ENCODE measurements around the gene IFIT2. TPM values are rescaled to one million over a fixed set of nuclear protein-coding genes. Genes with fewer than 3 reads are reported as not detected.
"Not testable (repeated sequence)": the region's sequence is repeated elsewhere in the genome, so short reads cannot be mapped to it uniquely, and the experiment has no call there.

The IFIT2 gene
- total and polyA plus RNA-seq, 3 experiments from 2014 or later, result 1.3 to 7.1 (median 1.5) TPM

DNA sequence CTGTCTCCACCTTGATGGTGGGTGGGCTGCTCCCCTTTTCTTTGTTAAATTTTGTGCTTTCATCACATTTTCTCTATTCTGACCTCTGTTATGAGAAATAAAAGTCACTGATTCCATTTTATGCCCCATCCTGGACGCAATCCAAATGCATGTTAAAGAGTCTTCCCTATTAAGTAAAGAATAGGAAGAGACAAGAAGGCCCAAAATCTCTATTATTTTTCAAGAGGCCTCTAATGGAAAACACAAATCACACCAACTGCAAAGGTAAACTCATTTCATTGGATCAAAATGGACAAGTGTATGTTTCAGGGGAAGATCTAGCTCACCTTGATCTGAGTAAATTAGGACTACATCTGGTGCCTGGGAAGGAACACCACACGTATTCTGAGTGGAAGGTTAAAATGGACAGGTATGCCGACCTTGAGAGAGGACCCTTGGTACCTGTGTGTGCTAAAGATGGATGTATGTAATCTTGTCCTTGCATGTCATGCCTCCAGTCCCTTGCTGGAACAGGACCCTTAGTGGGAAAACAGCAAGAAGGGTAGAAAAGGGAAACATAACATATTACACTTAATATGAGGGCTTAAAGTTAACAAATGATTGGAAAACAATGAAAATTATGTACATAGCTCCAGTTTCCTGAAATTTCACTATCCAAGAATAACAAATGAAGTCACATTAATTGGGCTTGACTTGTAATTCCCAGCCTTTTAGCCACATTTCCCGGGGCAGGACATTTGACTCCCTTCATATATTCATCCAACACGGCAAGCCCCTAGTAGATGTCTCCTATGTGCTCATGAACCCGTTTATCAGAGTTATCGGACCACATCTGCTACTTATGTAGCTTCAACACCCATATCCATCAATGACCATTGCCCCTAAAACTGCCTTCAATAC lies 7.6 kb downstream of the IFIT2 start:
- H3K9me3 Mint-ChIP-seq, result peaks cover 0 to 13% (median 7%) of the 10 kb centered on the region in 5 donors
- no peaks in the 10 kb centered on the region for H3K4me1 ChIP-seq (ENCODE audit: insufficient read depth, low read length)
- POLR2A ChIA-PET, result no interaction called here
- no peak overlapping the region for H3K4me3 ChIP-seq (ENCODE audit: low read length)
- peaks cover 2 to 12% of the 10 kb centered on the region in 2 donors for H3K27me3 Mint-ChIP-seq
- H3K36me3 Mint-ChIP-seq, result peaks cover 30 to 53% (median 46%) of the 10 kb centered on the region in 3 donors
- H3K4me3 Mint-ChIP-seq, result no peak overlapping the region
- no peak overlapping the region for H3K27ac Mint-ChIP-seq
- H3K9me3 ChIP-seq (ENCODE audit: low read length), result no peaks in the 10 kb centered on the region
- no peak overlapping the region for H3K27ac ChIP-seq (ENCODE audit: low read depth, low read length)
- peaks cover 4 to 7% (median 6%) of the 10 kb centered on the region in 3 donors for H3K4me1 Mint-ChIP-seq
- CTCF ChIA-PET, result interaction anchor here (1.5 kb wide), 1 partner anchor 60 kb away, joined by 4 read pairs; no protein-coding TSS in a partner anchor
- peaks cover 19% of the 10 kb centered on the region for H3K36me3 ChIP-seq (ENCODE audit: insufficient read depth, low read length)
- H3K27me3 ChIP-seq (ENCODE audit: insufficient read depth, low read length, poor library complexity, severe bottlenecking), result no peaks in the 10 kb centered on the region
- no peak for DNase-seq

DNA sequence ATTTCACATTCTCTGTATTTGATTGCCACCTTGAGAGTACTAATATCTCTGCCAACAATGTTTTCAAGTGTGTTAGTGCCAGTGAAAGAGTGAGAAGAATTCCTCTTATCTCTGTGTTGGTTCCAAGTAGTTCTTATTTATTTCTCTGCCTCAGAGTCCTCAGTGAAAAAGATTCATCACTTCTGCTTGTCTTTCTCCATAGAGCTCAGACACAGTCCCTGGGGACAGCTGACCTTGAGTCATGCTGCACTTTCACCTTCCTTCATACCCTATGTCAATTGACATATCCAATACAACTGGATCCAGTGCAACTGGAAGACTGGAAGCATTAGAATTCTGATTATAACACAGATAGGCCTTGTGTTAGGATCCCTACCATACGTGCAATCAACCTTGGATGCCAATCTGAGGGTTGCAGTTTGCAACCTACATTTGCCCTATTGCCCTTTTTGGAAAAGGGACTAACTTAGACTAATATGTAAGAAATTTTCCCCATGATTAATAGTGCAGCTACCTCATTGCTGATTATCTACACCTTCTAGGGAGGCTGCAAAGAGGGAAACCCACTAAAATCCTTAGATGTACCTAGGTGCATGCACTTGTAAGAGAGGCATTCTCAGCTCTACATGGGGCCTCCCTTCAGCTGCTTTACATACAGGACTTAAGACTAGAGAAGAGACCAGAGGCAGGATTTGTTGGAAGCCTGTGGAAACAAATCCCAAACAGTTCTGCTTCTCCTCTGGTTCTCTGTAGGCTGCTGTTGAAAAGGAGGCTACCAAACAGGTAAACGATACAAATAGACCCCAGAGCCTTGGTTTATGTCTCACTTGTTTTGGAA lies 8.4 kb downstream of the IFIT2 start:
- Histone ChIP-seq H3K36me3 (ENCODE audit: insufficient read depth, low read length) (peaks cover 19% of the 10 kb centered on the region), H3K27ac (ENCODE audit: low read depth, low read length) (no peak overlapping the region), H3K9me3 (ENCODE audit: low read length) (no peaks in the 10 kb centered on the region), H3K27me3 (ENCODE audit: insufficient read depth, low read length, poor library complexity, severe bottlenecking) (no peaks in the 10 kb centered on the region), H3K4me1 (ENCODE audit: insufficient read depth, low read length) (no peaks in the 10 kb centered on the region), H3K4me3 (ENCODE audit: low read length) (no peak overlapping the region)
- Mint-ChIP-seq H3K9me3 (peaks cover 0 to 13% (median 7%) of the 10 kb centered on the region in 5 donors), H3K36me3 (peaks cover 30 to 46% (median 41%) of the 10 kb centered on the region in 3 donors), H3K4me3 (no peak overlapping the region), H3K27ac (no peak overlapping the region), H3K27me3 (peaks cover 2 to 18% of the 10 kb centered on the region in 2 donors), H3K4me1 (peaks cover 0 to 3% (median 0%) of the 10 kb centered on the region in 3 donors)
- ChIA-PET CTCF (interaction anchor here (1.5 kb wide), 1 partner anchor 59 kb away, joined by 4 read pairs; no protein-coding TSS in a partner anchor), POLR2A (no interaction called here)
- DNase-seq, result no peak

DNA sequence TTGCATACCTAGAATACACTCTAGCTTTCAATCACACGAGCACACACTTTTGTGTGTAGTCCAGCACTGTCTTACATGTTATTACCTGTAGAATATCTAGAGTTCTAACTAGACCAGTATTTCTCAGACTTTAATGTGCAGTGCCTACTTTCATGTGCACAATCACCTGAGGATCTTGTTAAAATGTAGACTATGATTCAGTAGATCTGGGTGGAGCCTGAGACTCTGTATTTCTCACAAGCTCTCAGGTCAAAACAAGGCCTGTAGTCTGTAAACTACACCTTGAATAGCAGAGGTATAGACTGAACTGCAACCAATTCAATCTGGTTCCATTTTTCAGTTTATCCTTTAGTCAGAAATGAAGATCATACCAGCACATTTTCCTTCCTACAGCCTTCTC lies 11.1 kb downstream of the IFIT2 start:
- H3K9me3 Mint-ChIP-seq, result peaks cover 0 to 12% (median 6%) of the 10 kb centered on the region in 5 donors
- CTCF ChIA-PET, result no interaction called here
- Histone ChIP-seq H3K27ac (ENCODE audit: low read depth, low read length) (no peak overlapping the region), H3K36me3 (ENCODE audit: insufficient read depth, low read length) (no peaks in the 10 kb centered on the region), H3K9me3 (ENCODE audit: low read length) (no peaks in the 10 kb centered on the region), H3K4me3 (ENCODE audit: low read length) (no peak overlapping the region), H3K27me3 (ENCODE audit: insufficient read depth, low read length, poor library complexity, severe bottlenecking) (no peaks in the 10 kb centered on the region), H3K4me1 (ENCODE audit: insufficient read depth, low read length) (no peaks in the 10 kb centered on the region)
- H3K36me3 Mint-ChIP-seq, result peaks cover 12 to 29% (median 14%) of the 10 kb centered on the region in 3 donors
- peaks cover 12 to 37% of the 10 kb centered on the region in 2 donors for H3K27me3 Mint-ChIP-seq
- POLR2A ChIA-PET, result no interaction called here
- H3K4me3 Mint-ChIP-seq, result no peak overlapping the region
- no peaks in the 10 kb centered on the region for H3K4me1 Mint-ChIP-seq
- no peak overlapping the region for H3K27ac Mint-ChIP-seq
- no peak for DNase-seq

DNA sequence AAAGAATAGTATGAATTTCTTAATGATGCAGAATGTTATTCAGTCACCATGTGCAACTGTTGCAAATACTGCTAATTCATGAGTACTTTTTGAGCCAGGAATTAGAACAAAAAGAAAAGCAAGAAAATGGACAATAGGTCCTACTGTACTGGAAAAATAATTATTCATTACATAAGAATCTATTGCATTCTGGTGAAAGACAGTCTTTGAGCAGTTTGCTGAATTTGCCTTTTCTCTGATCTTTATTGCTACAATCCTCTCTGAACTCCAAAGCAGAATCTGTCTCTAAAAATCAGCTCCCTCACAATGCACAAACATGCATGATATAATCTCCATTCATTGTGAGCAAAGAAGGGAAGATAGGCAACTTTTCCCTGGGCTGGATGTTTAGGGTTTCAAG lies 12.8 kb downstream of the IFIT2 start:
- Mint-ChIP-seq H3K27ac (no peak overlapping the region), H3K27me3 (peaks cover 19 to 50% of the 10 kb centered on the region in 2 donors), H3K4me1 (no peaks in the 10 kb centered on the region), H3K36me3 (peaks cover 0 to 19% (median 4%) of the 10 kb centered on the region in 3 donors), H3K4me3 (no peak overlapping the region), H3K9me3 (peaks cover 0 to 12% (median 5%) of the 10 kb centered on the region in 5 donors)
- Histone ChIP-seq H3K4me1 (ENCODE audit: insufficient read depth, low read length) (no peaks in the 10 kb centered on the region), H3K4me3 (ENCODE audit: low read length) (no peak overlapping the region), H3K36me3 (ENCODE audit: insufficient read depth, low read length) (no peaks in the 10 kb centered on the region), H3K9me3 (ENCODE audit: low read length) (no peaks in the 10 kb centered on the region), H3K27me3 (ENCODE audit: insufficient read depth, low read length, poor library complexity, severe bottlenecking) (no peaks in the 10 kb centered on the region), H3K27ac (ENCODE audit: low read depth, low read length) (no peak overlapping the region)
- ChIA-PET POLR2A (no interaction called here), CTCF (no interaction called here)
- DNase-seq, result no peak

DNA sequence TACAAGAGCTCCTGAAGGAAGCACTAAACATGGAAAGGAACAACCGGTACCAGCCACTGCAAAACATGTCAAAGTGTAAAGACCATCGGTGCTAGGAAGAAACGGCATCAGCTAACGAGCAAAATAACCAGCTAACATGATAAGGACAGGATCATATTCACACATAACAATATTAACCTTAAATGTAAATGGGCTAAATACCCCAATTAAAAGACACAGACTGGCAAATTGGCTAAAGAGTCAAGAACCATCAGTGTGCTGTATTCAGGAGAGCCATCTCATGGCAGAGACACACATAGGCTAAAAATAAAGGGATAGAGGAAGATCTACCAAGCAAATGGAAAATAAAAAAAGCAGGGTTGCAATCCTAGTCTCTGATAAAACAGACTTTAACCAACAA lies 16.2 kb downstream of the IFIT2 start:
- H3K4me1 ChIP-seq (ENCODE audit: insufficient read depth, low read length); H3K27me3 ChIP-seq (ENCODE audit: insufficient read depth, low read length, poor library complexity, severe bottlenecking); H3K9me3 Mint-ChIP-seq; H3K27ac ChIP-seq (ENCODE audit: low read depth, low read length); H3K27ac Mint-ChIP-seq; POLR2A ChIA-PET; DNase-seq; H3K36me3 ChIP-seq (ENCODE audit: insufficient read depth, low read length); H3K9me3 ChIP-seq (ENCODE audit: low read length); H3K4me1 Mint-ChIP-seq; H3K4me3 Mint-ChIP-seq; H3K4me3 ChIP-seq (ENCODE audit: low read length): not testable (repeated sequence)
- H3K27me3 Mint-ChIP-seq, result peaks cover 32 to 58% of the 10 kb centered on the region in 2 donors
- CTCF ChIA-PET, result interaction anchor here (1.2 kb wide), 1 partner anchor 13 kb away, joined by 3 read pairs; no protein-coding TSS in a partner anchor
- H3K36me3 Mint-ChIP-seq, result peaks cover 0 to 13% (median 0%) of the 10 kb centered on the region in 3 donors

DNA sequence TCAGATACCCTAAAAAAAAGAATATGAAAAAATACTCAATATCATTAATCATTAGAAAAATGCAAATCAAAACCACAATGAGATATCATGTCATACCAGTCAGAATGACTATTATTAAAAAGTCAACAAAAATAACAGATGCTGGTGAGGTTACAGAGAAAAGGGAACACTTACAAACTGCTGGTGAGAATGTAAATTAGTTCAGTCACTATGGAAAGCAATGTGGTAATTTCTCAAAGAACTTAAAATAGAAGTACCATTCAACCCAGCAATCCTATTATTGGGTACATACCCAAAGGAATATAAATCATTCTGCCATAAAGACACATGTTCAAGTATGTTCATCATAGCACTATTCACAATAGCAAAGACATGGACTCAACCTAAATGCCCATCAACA lies 23.2 kb downstream of the IFIT2 start:
- Mint-ChIP-seq H3K4me1 (peaks cover 14 to 24% (median 18%) of the 10 kb centered on the region in 3 donors), H3K27me3 (peaks cover 26 to 34% of the 10 kb centered on the region in 2 donors), H3K4me3 (peak overlapping the region in 1 of 7 donors; percentile 38)
- H3K27ac ChIP-seq (ENCODE audit: low read depth, low read length); CTCF ChIA-PET; H3K9me3 ChIP-seq (ENCODE audit: low read length); POLR2A ChIA-PET; H3K36me3 ChIP-seq (ENCODE audit: insufficient read depth, low read length); H3K9me3 Mint-ChIP-seq; H3K27me3 ChIP-seq (ENCODE audit: insufficient read depth, low read length, poor library complexity, severe bottlenecking); H3K4me3 ChIP-seq (ENCODE audit: low read length); DNase-seq; H3K36me3 Mint-ChIP-seq; H3K27ac Mint-ChIP-seq: not testable (repeated sequence)
- H3K4me1 ChIP-seq (ENCODE audit: insufficient read depth, low read length), result peaks cover 19% of the 10 kb centered on the region

DNA sequence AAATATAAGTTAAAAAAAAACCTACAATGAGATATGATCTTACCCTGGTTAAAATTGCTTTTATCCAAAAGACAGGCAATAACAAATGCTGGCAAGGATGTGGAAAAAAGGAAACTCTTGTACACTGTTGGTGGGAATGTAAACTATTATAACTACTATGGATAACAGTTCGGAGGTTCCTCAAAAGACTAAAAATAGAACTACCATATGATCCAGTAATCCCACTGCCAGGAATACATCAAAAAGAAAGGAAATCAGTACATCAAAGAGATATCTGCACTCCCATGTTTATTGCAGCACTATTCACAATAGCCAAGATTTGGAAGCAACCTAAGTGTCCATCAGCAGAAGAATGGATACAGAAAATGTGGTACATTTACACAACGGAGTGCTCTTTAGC lies 24.0 kb downstream of the IFIT2 start:
- H3K27ac ChIP-seq (ENCODE audit: low read depth, low read length); CTCF ChIA-PET; H3K36me3 ChIP-seq (ENCODE audit: insufficient read depth, low read length); H3K9me3 ChIP-seq (ENCODE audit: low read length); H3K27me3 ChIP-seq (ENCODE audit: insufficient read depth, low read length, poor library complexity, severe bottlenecking); H3K9me3 Mint-ChIP-seq; H3K27ac Mint-ChIP-seq; H3K4me3 ChIP-seq (ENCODE audit: low read length); H3K36me3 Mint-ChIP-seq; POLR2A ChIA-PET; DNase-seq: not testable (repeated sequence)
- Mint-ChIP-seq H3K4me3 (peak overlapping the region in 1 of 7 donors; percentile 72), H3K27me3 (peaks cover 27 to 33% of the 10 kb centered on the region in 2 donors), H3K4me1 (peaks cover 19 to 27% (median 21%) of the 10 kb centered on the region in 3 donors)
- peaks cover 19% of the 10 kb centered on the region for H3K4me1 ChIP-seq (ENCODE audit: insufficient read depth, low read length)

Data from CD8-positive, alpha-beta memory T cell (primary cell).